Epithelial cell of proximal tubule (primary cell): ENCODE results near the gene NXNL2. TPM values are rescaled to one million over a fixed set of nuclear protein-coding genes. Genes with fewer than 3 reads are reported as not detected.

ENCODE experiments used
- DNase-seq: peaks from one replicate; pipeline ENCODE4 v3.0.0-alpha.2; 2011; ENCODE audit warnings: low read depth
- H3K4me3 ChIP-seq: 2 replicates; pipeline ENCODE4 v1.5.1; 2011; ENCODE audit warnings: low read depth, mild to moderate bottlenecking, low read length
- CTCF ChIP-seq: conservative IDR thresholded peaks from 2 replicates; pipeline ENCODE4 v1.5.1; 2012; ENCODE audit warnings: low read depth, mild to moderate bottlenecking, low read length
- total RNA-seq: library from RNA; depleted of rRNA; stranded (reverse); fragments of >200 nt; gene quantifications from 2 replicates; pipeline ENCODE4 v1.2.3, GENCODE V29; 2015

Gene NXNL2
- total RNA-seq, 1 donor from 2014 or later, result 6.9 TPM

GRCh38 chr9:88530051-88530450 lies 4.9 kb upstream of the NXNL2 start:
- no peak for TF ChIP-seq CTCF
- DNase-seq, result peak; percentile 81
- H3K4me3 ChIP-seq, result no peak overlapping the region

GRCh38 chr9:88531920-88532698 lies 2.9 kb upstream of the NXNL2 start:
- TF ChIP-seq CTCF, result peak; percentile 36
- peak overlapping the region; percentile 79 for H3K4me3 ChIP-seq
- peak; percentile 42 for DNase-seq

GRCh38 chr9:88533951-88534455 lies 975 bp upstream of the NXNL2 start:
- DNase-seq, result no peak
- H3K4me3 ChIP-seq, result peak overlapping the region; percentile 79
- TF ChIP-seq CTCF, result peak; percentile 22

GRCh38 chr9:88535226-88536022 lies 446 bp downstream of the NXNL2 start:
- no peak for DNase-seq
- TF ChIP-seq CTCF, result peak; percentile 21
- H3K4me3 ChIP-seq, result peak overlapping the region; percentile 88

GRCh38 chr9:88536023-88536324 lies 996 bp downstream of the NXNL2 start:
- no peak for DNase-seq
- TF ChIP-seq CTCF, result no peak
- H3K4me3 ChIP-seq, result peak overlapping the region; percentile 88

GRCh38 chr9:88536951-88537760 lies 2.2 kb downstream of the NXNL2 start:
- peak; percentile 100 for DNase-seq
- TF ChIP-seq CTCF, result no peak
- H3K4me3 ChIP-seq, result peak overlapping the region; percentile 88
